Bronchial smooth muscle cell (primary cell): Measurements from ENCODE around the gene UMAD1. TPM values are rescaled to one million over a fixed set of nuclear protein-coding genes. Genes with fewer than 3 reads are reported as not detected.

ENCODE experiments used
- total RNA-seq: library from RNA; depleted of rRNA; stranded (reverse); fragments of >200 nt; gene quantifications from 2 replicates; pipeline ENCODE4 v1.2.1, GENCODE V29; 2014

UMAD1 gene
- total RNA-seq = 9.3 and 10.2 TPM in 2 replicates

GRCh38 chr7:7640221-7641128, at the start of gene UMAD1:
TSS of gene UMAD1 (plus strand) at chr7:7640752. CDS start at chr7:7673372, 32,620 bp downstream.

GRCh38 chr7:7718492-7718891, 77.9 kb downstream of the UMAD1 start, which contains the start of gene RPA3:
TSS of gene RPA3 (minus strand) at chr7:7718607. CDS start at chr7:7640418, 78,189 bp downstream.

Other genes starting within 250 kb of the UMAD1 start
- gene COL28A1, start 104.9 kb upstream of the UMAD1 start, total RNA-seq = 0.09 and 0.16 TPM in 2 replicates
- gene MIOS, start 73.9 kb upstream of the UMAD1 start, total RNA-seq = 16.7 and 19.1 TPM in 2 replicates
- gene RPA3, start 77.9 kb downstream of the UMAD1 start, total RNA-seq = 14.8 and 27.4 TPM in 2 replicates